ENCODE measurements around the gene SYNE1.

The SYNE1 gene

GRCh38 chr6:152096863-152097496 is 540.2 kb downstream of the SYNE1 start:
- no peak for DNase-seq (ENCODE audit: low read depth)
- peak; percentile 28 for TF ChIP-seq CTCF (conservative IDR thresholded peaks at IDR 0.05; ENCODE audit: low read depth, low read length)
- H3K4me3 ChIP-seq (ENCODE audit: low read length): no peak overlapping the region

DNA sequence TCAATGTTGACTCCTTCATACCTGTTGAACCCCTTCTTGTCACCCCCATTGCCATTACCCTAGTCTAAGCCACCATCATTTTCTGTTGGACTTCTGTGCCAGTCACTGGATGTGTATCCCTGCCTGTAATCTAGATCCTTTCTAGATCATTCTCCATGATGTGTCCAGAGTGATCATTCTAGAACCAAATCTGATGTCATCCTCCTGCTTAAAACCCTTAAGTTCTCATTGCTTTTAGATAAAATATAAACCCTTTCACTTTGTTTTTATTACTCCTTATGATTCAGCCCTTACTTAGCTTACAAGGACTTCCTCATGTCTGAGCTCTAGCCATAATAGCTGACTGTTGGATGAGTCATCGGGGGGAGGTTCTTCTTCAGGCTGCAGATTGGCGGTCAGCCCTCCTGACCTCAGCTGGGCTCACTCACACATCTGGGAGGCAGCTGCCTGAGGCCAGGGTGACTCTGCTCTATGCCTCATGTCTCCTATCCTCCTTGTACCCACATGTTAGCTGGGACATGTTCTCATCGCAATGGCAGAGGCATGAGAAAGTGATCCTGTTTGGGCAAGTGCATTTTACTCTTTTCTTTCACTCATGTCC is 542.1 kb downstream of the SYNE1 start:
- no peak overlapping the region for H3K4me3 ChIP-seq (ENCODE audit: low read length)
- DNase-seq (ENCODE audit: low read depth): peak; percentile 93
- TF ChIP-seq CTCF (conservative IDR thresholded peaks at IDR 0.05; ENCODE audit: low read depth, low read length): no peak

GRCh38 chr6:152094276-152094675 is 542.9 kb downstream of the SYNE1 start:
- TF ChIP-seq CTCF (conservative IDR thresholded peaks at IDR 0.05; ENCODE audit: low read depth, low read length): no peak
- H3K4me3 ChIP-seq (ENCODE audit: low read length): no peak overlapping the region
- no peak for DNase-seq (ENCODE audit: low read depth)

GRCh38 chr6:152093711-152094110 is 543.5 kb downstream of the SYNE1 start:
- DNase-seq (ENCODE audit: low read depth): no peak

DNA sequence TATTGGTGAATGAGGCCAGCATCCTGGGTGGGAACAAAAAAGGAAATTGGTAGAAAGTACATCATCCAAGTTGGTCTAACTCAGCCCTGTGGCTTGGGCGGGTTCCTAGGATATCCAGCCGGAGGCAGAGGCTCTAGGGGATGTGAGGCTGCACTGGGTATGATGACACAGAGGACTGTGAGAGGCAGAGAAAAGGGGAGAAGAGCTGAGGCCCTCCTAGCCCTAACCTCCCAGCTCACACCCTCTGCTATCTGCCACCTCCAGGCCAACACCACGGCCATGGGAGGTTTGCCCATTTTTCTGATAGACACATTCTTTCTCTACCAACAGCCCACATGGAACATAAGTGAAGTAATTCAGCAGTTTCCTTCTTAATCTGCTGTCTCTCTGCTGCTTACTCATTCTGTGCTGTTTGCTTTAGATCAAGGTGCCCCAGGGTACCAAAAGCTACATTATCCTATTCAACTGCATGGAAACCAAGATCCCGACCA is 545.3 kb downstream of the SYNE1 start:
- no peak overlapping the region for H3K4me3 ChIP-seq (ENCODE audit: low read length)
- DNase-seq (ENCODE audit: low read depth): no peak
- no peak for TF ChIP-seq CTCF (conservative IDR thresholded peaks at IDR 0.05; ENCODE audit: low read depth, low read length)

More at GRCh38 chr6:152093711-152094110, 543.5 kb downstream of the SYNE1 start:
- TF ChIP-seq CTCF (conservative IDR thresholded peaks at IDR 0.05; ENCODE audit: low read depth, low read length): no peak
- no peak overlapping the region for H3K4me3 ChIP-seq (ENCODE audit: low read length)

DNA sequence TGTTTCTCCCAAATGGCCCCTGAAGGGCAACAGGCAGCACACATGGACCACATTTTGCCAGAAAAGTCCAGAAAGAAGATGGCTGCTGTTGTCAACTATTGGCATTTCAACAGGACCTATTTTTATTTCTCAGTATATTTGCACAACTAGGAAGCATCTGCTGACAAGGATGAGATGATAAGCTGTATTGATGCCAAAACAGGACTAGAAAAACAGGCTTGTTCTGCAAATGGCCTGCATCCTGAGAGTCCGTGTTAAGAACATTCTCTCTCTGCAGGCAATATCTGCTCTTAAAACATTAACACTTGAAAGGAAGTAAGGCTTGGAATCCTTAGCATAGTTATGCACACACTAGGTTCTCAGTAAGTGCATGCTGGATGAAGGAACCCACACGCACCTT is 546.0 kb downstream of the SYNE1 start:
- no peak for DNase-seq (ENCODE audit: low read depth)
- no peak for TF ChIP-seq CTCF (conservative IDR thresholded peaks at IDR 0.05; ENCODE audit: low read depth, low read length)
- H3K4me3 ChIP-seq (ENCODE audit: low read length): no peak overlapping the region

- no peak overlapping the region for H3K4me3 ChIP-seq (ENCODE audit: low read length)
These were observed 547.2 kb downstream of the SYNE1 start for GRCh38 chr6:152089992-152090391.

More at GRCh38 chr6:152089992-152090391, 547.2 kb downstream of the SYNE1 start:
- DNase-seq (ENCODE audit: low read depth): no peak
- TF ChIP-seq CTCF (conservative IDR thresholded peaks at IDR 0.05; ENCODE audit: low read depth, low read length): no peak

Measured in retinal pigment epithelial cell (primary cell).